Prostate gland (tissue), 2 donors: ENCODE measurements around the gene MOB3A.

ENCODE experiments used
- POLR2AphosphoS5 ChIP-seq: sonication (generic); formaldehyde crosslinking; IDR thresholded peaks from one replicate; pipeline ENCODE4 v1.6.1; 2017; ENCODE audit warnings: antibody characterized with exemption
- TF ChIP-seq, protein P1 (sequence below), 4 experiments: fragments of 200-600 bp in 2 of 4; fragments of 450-650 bp in 2 of 4; sonication (generic) in 2 of 4; IDR thresholded peaks; 1 replicate in 3 of 4; 2 replicates in 1 of 4; pipeline ENCODE4 v1.5.1; 2016 to 2019; ENCODE audit warnings: antibody characterized with exemption in 4 of 4, mild to moderate bottlenecking in 2 of 4, moderate library complexity in 2 of 4

DNA sequence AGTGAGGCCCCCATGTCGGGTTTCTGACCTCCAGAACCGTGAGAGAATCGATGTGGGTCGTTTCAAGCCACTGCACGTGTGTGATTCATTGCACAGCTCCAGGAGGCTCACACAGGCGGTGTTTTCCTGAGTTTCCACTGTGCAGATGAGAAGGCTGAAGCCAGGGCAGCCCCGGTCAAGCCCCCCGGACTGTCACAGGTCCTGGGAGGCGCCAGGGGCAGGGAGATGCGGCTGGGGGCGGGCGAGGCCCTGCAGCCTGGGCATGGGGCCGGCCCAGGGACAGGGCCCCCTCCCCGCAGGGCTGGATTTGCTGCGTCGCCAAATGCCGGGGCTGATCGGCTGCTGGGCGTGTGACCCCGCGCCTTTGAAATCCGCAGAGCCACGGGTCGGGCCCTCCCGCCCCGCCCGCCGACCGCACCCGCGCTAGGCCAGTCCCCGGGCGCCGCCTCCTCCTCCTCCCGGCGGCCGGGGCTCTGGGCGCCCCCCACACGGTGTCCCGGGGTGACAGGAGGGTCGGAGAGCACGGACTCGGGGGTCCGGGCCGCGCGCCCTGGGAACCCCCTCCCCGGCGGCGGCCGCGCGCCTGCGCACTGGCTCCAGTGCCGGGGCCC is 35.1 kb downstream of the MOB3A start:
- TF ChIP-seq, protein P1, sequence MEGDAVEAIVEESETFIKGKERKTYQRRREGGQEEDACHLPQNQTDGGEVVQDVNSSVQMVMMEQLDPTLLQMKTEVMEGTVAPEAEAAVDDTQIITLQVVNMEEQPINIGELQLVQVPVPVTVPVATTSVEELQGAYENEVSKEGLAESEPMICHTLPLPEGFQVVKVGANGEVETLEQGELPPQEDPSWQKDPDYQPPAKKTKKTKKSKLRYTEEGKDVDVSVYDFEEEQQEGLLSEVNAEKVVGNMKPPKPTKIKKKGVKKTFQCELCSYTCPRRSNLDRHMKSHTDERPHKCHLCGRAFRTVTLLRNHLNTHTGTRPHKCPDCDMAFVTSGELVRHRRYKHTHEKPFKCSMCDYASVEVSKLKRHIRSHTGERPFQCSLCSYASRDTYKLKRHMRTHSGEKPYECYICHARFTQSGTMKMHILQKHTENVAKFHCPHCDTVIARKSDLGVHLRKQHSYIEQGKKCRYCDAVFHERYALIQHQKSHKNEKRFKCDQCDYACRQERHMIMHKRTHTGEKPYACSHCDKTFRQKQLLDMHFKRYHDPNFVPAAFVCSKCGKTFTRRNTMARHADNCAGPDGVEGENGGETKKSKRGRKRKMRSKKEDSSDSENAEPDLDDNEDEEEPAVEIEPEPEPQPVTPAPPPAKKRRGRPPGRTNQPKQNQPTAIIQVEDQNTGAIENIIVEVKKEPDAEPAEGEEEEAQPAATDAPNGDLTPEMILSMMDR (IDR thresholded peaks at IDR 0.05): no peak
- no peak for TF ChIP-seq POLR2AphosphoS5
